H1 (cell line): ENCODE results near the gene CHMP6. TPM values are rescaled to one million over a fixed set of nuclear protein-coding genes. Genes with fewer than 3 reads are reported as not detected.

Source experiments
- CTCF ChIA-PET: fragments of 300-600 bp; sonication (Branson Sonifier 250); formaldehyde crosslinking; loops from one replicate; lab custom pipeline; 2021; ENCODE audit not compliant: partially characterized antibody; lab: Charles Lee
- POLR2A ChIA-PET: fragments of 300-600 bp; sonication (Branson Sonifier 250); formaldehyde crosslinking; loops from one replicate; lab custom pipeline; 2021; ENCODE audit warnings: inconsistent platforms; ENCODE audit not compliant: partially characterized antibody; lab: Charles Lee
- DNase-seq, 2 experiments: peaks; one replicate each; pipeline versions ENCODE4 v3.0.0 to v3.0.0-alpha.2; 2010 to 2022; ENCODE audit warnings: low spot score in 2 of 2, low read depth in 1 of 2, mixed read lengths in 1 of 2
- FAIRE-seq: peaks from 2 replicates; lab custom pipeline; 2011; peaks lifted over from hg19 to GRCh38; lab: Jason Lieb, UNC
- H2AFZ ChIP-seq: 2 replicates; pipeline ENCODE4 v1.8.1; 2012; ENCODE audit warnings: low read length, inconsistent platforms
- H2AK5ac ChIP-seq: 2 replicates; pipeline ENCODE4 v1.6.1; 2013; ENCODE audit warnings: low read depth, low read length
- H2BK120ac ChIP-seq: replicated peaks from 2 replicates; pipeline ENCODE3; 2013; ENCODE audit warnings: low read depth, low read length, inconsistent platforms
- H2BK12ac ChIP-seq: 2 replicates; pipeline ENCODE4 v1.6.1; 2013; ENCODE audit warnings: low read depth, low read length
- H2BK15ac ChIP-seq: 2 replicates; pipeline ENCODE4 v1.6.1; 2013; ENCODE audit warnings: low read length
- H2BK20ac ChIP-seq: 2 replicates; pipeline ENCODE4 v1.6.1; 2013; ENCODE audit warnings: low read length
- H2BK5ac ChIP-seq: 2 replicates; pipeline ENCODE4 v1.6.1; 2013; ENCODE audit warnings: low read depth, low read length
- H3K14ac ChIP-seq: 2 replicates; pipeline ENCODE4 v1.6.1; 2013; ENCODE audit warnings: inconsistent platforms; ENCODE audit not compliant: insufficient read length
- H3K18ac ChIP-seq: 2 replicates; pipeline ENCODE4 v1.6.1; 2013; ENCODE audit warnings: low read length; ENCODE audit errors: extremely low read depth
- H3K23ac ChIP-seq: 2 replicates; pipeline ENCODE4 v1.6.1; 2013; ENCODE audit warnings: inconsistent platforms; ENCODE audit not compliant: insufficient read length
- H3K23me2 ChIP-seq: 2 replicates; pipeline ENCODE4 v1.6.1; 2013; ENCODE audit warnings: low read depth, low read length
- H3K27ac ChIP-seq: 2 replicates; pipeline ENCODE4 v1.6.1; 2011; ENCODE audit warnings: low read depth, low read length, inconsistent platforms
- H3K27me3 ChIP-seq, 4 experiments: replicated peaks in 1 of 4; 1 replicate in 1 of 4; 2 replicates in 3 of 4; pipeline versions ENCODE4 v1.6.1 to v1.8.1; 2011 to 2013; ENCODE audit warnings: low read length in 3 of 4, mild to moderate bottlenecking in 3 of 4, inconsistent platforms in 2 of 4, mixed read lengths in 2 of 4, moderate library complexity in 1 of 4; ENCODE audit not compliant: control insufficient read depth in 3 of 4, insufficient read depth in 3 of 4; ENCODE audit errors: extremely low read depth in 1 of 4
- H3K36me3 ChIP-seq, 4 experiments: 2 replicates each; pipeline versions ENCODE4 v1.6.1 to v1.8.1; 2011 to 2013; ENCODE audit warnings: mild to moderate bottlenecking in 4 of 4, low read length in 3 of 4, moderate library complexity in 2 of 4, control low read depth in 1 of 4, inconsistent platforms in 1 of 4; ENCODE audit not compliant: insufficient read depth in 4 of 4, control insufficient read depth in 2 of 4
- H3K4ac ChIP-seq: replicated peaks from 2 replicates; pipeline ENCODE3; 2013; ENCODE audit warnings: low read length, low read depth, mixed read lengths, inconsistent platforms; ENCODE audit not compliant: insufficient read length
- H3K4me1 ChIP-seq, 4 experiments: replicated peaks in 1 of 4; 1 replicate in 1 of 4; 2 replicates in 3 of 4; pipeline versions ENCODE4 v1.6.1 to v1.8.1; 2011 to 2013; ENCODE audit warnings: low read length in 3 of 4, inconsistent platforms in 2 of 4, mixed read lengths in 1 of 4; ENCODE audit not compliant: insufficient read depth in 4 of 4, control insufficient read depth in 3 of 4
- H3K4me2 ChIP-seq, 2 experiments: 2 replicates each; pipeline versions ENCODE4 v1.6.1 to v1.8.1; 2011 to 2013; ENCODE audit warnings: low read depth in 2 of 2, low read length in 2 of 2, control low read depth in 1 of 2, inconsistent platforms in 1 of 2, mild to moderate bottlenecking in 1 of 2; ENCODE audit not compliant: insufficient read depth in 1 of 2
- H3K4me3 ChIP-seq, 4 experiments: fragments of 200-600, 300-600 bp in 1 of 4; sonication (generic), shearing (Covaris generic), sonication (Bioruptor Twin) in 1 of 4; 2 replicates each; pipeline versions ENCODE4 v1.5.1 to v1.8.1; 2011 to 2016; ENCODE audit warnings: low read length in 4 of 4, low read depth in 3 of 4, control low read depth in 2 of 4, inconsistent platforms in 2 of 4, mild to moderate bottlenecking in 2 of 4, mixed read lengths in 1 of 4, moderate library complexity in 1 of 4; ENCODE audit not compliant: insufficient read depth in 2 of 4; ENCODE audit errors: extremely low read depth in 1 of 4
- H3K56ac ChIP-seq: replicated peaks from 2 replicates; pipeline ENCODE3; 2013; ENCODE audit warnings: low read depth, mild to moderate bottlenecking, mixed read lengths, low read length, inconsistent platforms; ENCODE audit not compliant: insufficient read length
- H3K79me1 ChIP-seq: 2 replicates; pipeline ENCODE4 v1.6.1; 2013; ENCODE audit warnings: low read depth, low read length, control low read depth
- H3K79me2 ChIP-seq, 2 experiments: 2 replicates each; pipeline versions ENCODE4 v1.6.1 to v1.8.1; 2012 to 2013; ENCODE audit warnings: low read length in 2 of 2, mild to moderate bottlenecking in 2 of 2, inconsistent platforms in 1 of 2; ENCODE audit not compliant: insufficient read depth in 2 of 2, control insufficient read depth in 1 of 2
- H3K9ac ChIP-seq, 4 experiments: replicated peaks in 1 of 4; 1 replicate in 1 of 4; 2 replicates in 3 of 4; pipeline versions ENCODE4 v1.6.1 to v1.8.1; 2011 to 2013; ENCODE audit warnings: low read depth in 3 of 4, low read length in 3 of 4, control low read depth in 2 of 4, mild to moderate bottlenecking in 2 of 4, moderate library complexity in 2 of 4, inconsistent platforms in 1 of 4; ENCODE audit errors: extremely low read depth in 1 of 4
- H3K9me3 ChIP-seq, 2 experiments: 2 replicates each; pipeline versions ENCODE4 v1.6.1 to v1.8.1; 2012 to 2013; ENCODE audit warnings: mild to moderate bottlenecking in 2 of 2, moderate library complexity in 2 of 2, control low read depth in 1 of 2, inconsistent platforms in 1 of 2, low read depth in 1 of 2, low read length in 1 of 2, mixed read lengths in 1 of 2; ENCODE audit not compliant: insufficient read depth in 2 of 2
- H4K20me1 ChIP-seq, 2 experiments: replicated peaks in 1 of 2; 2 replicates each; pipeline versions ENCODE3 to v1.8.1; 2011 to 2013; ENCODE audit warnings: inconsistent platforms in 2 of 2, low read length in 2 of 2, mild to moderate bottlenecking in 1 of 2; ENCODE audit not compliant: insufficient read depth in 2 of 2, control insufficient read depth in 1 of 2
- H4K5ac ChIP-seq: 2 replicates; pipeline ENCODE4 v1.6.1; 2013; ENCODE audit warnings: low read length, low read depth, mixed read lengths, inconsistent platforms; ENCODE audit not compliant: insufficient read length
- H4K8ac ChIP-seq: 2 replicates; pipeline ENCODE4 v1.8.0; 2013; ENCODE audit warnings: mild to moderate bottlenecking, moderate library complexity, low read length, inconsistent platforms; ENCODE audit not compliant: insufficient read depth; ENCODE audit errors: extremely low read depth
- H4K91ac ChIP-seq: replicated peaks from 2 replicates; pipeline ENCODE3; 2013; ENCODE audit warnings: low read length, mixed read lengths, inconsistent platforms; ENCODE audit not compliant: insufficient read length
- ATF3 ChIP-seq: IDR thresholded peaks from 2 replicates; pipeline ENCODE4 v1.6.1; 2011; ENCODE audit warnings: low read depth, mild to moderate bottlenecking, low read length; ENCODE audit not compliant: insufficient read depth
- BCL11A ChIP-seq, 2 experiments: IDR thresholded peaks; one replicate each; pipeline ENCODE4 v1.6.1; 2011; ENCODE audit warnings: low read depth in 2 of 2, low read length in 2 of 2, mild to moderate bottlenecking in 2 of 2
- BRCA1 ChIP-seq: IDR thresholded peaks from 2 replicates; pipeline ENCODE4 v1.6.1; 2012; ENCODE audit warnings: low read depth, low read length, improper control_type of control experiment
- GTF2F1 ChIP-seq: IDR thresholded peaks from 2 replicates; pipeline ENCODE4 v1.6.1; 2012; ENCODE audit warnings: low read depth, low read length, improper control_type of control experiment, borderline replicate concordance
- HDAC6 ChIP-seq: IDR thresholded peaks from one replicate; pipeline ENCODE4 v1.7.1; 2012; ENCODE audit warnings: low read depth, mild to moderate bottlenecking, inconsistent platforms, low read length, moderate library complexity
- JUN ChIP-seq: IDR thresholded peaks from 2 replicates; pipeline ENCODE4 v1.6.1; 2011; ENCODE audit warnings: low read depth, mild to moderate bottlenecking, improper control_type of control experiment, low read length
- NANOG ChIP-seq: IDR thresholded peaks from 2 replicates; pipeline ENCODE4 v1.6.1; 2011; ENCODE audit warnings: low read length, low read depth, mild to moderate bottlenecking, inconsistent platforms; ENCODE audit not compliant: insufficient read depth, poor library complexity, severe bottlenecking
- RNF2 ChIP-seq: fragments of 200-900, 300-1000 bp; sonication (generic); IDR thresholded peaks from 2 replicates; pipeline ENCODE4 v1.7.1; 2016; ENCODE audit warnings: borderline replicate concordance, low read depth, mild to moderate bottlenecking, antibody characterized with exemption, low read length; ENCODE audit not compliant: poor library complexity, severe bottlenecking; ENCODE audit errors: missing control alignments
- SIN3A ChIP-seq, 2 experiments: IDR thresholded peaks in 1 of 2; conservative IDR thresholded peaks in 1 of 2; 2 replicates each; pipeline ENCODE4 v1.6.1; 2011 to 2012; ENCODE audit warnings: low read length in 2 of 2, improper control_type of control experiment in 1 of 2, low read depth in 1 of 2, mild to moderate bottlenecking in 1 of 2
- SIX5 ChIP-seq: IDR thresholded peaks from 2 replicates; pipeline ENCODE4 v1.6.1; 2011; ENCODE audit warnings: mild to moderate bottlenecking, low read depth, low read length
- SP1 ChIP-seq: IDR thresholded peaks from 2 replicates; pipeline ENCODE4 v1.6.1; 2011; ENCODE audit warnings: low read depth, low read length
- TAF7 ChIP-seq: optimal IDR thresholded peaks from 2 replicates; pipeline ENCODE3; 2011; ENCODE audit warnings: low read depth, mild to moderate bottlenecking, inconsistent platforms, low read length, moderate library complexity, borderline replicate concordance
- ZNF274 ChIP-seq: IDR thresholded peaks from 2 replicates; pipeline ENCODE4 v1.7.0; 2012; ENCODE audit warnings: low read length, borderline replicate concordance; ENCODE audit errors: extremely low read depth
- WGBS, 2 experiments: shearing (Covaris generic) in 1 of 2; methylation state at CpG; one replicate each; pipeline versions ENCODE4 v1.1.6 to v1.1.7; 2013 to 2015; ENCODE audit warnings: low lambda C conversion rate in 2 of 2, mixed read lengths in 2 of 2, inconsistent platforms in 1 of 2, low coverage in 1 of 2, missing lambda C conversion rate in 1 of 2; ENCODE audit not compliant: insufficient replicate concordance in 2 of 2, insufficient coverage in 1 of 2, insufficient read length in 1 of 2; ENCODE audit errors: extremely low coverage in 1 of 2, missing lambda C conversion rate in 1 of 2; 5-methylcytosine and 5-hydroxymethylcytosine counted together
- polyA plus RNA-seq, 7 experiments: library from polyadenylated mRNA; depleted of rRNA in 3 of 7; stranded (reverse) in 5 of 7; unstranded in 2 of 7; fragments of >200 nt in 5 of 7; fragments of 200-250 nt in 2 of 7; gene quantifications; 1 replicate in 5 of 7; 2 replicates in 1 of 7; 4 replicates in 1 of 7; pipeline versions ENCODE4 v1.2.1 to v1.2.3, GENCODE V29; 2011 to 2013; ENCODE audit warnings: missing spikeins in 2 of 7, mixed read lengths in 2 of 7
- total RNA-seq: library from RNA; stranded (reverse); fragmentation: NEBNext Ultra II Directional; extraction: Animal tissue kit (Norgen Biotek cat#: 25700); gene quantifications from 2 replicates; pipeline ENCODE4 v1.2.1, GENCODE V29; 2021

CHMP6 gene
- total and polyA plus RNA-seq, 2 of the 8 experiments (the other 6 are each of a cell fraction or from before 2014, with no cell fraction given): 15.7 to 24.3 TPM

DNA sequence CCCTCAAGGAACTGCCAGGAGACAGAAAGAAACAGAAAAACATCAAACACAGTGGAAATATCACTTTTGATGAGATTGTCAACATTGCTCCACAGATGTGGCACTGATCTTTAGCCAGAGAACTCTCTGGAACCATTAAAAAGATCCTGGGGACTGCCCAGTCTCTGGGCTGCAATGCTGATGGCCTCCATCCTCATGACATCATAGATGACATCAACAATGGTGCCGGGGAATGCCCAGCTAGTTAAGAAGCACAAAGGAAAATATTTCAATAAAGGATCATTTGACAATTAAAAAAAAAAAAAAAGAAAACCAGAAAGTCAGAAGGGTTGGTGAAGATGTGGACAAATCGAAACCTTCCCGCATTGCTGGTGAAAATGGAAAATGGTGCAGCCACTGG, 14.9 kb upstream of the CHMP6 start:
- Histone ChIP-seq H3K9me3 (no peaks in the 10 kb centered on the region), H3K56ac (no peak overlapping the region), H2BK15ac (no peak overlapping the region), H3K27me3 (peaks cover 0 to 2% (median 1%) of the 10 kb centered on the region in 4 experiments; a peak in 3 of 7 replicates), H3K27ac (no peak overlapping the region), H2AFZ (no peak overlapping the region), H2BK20ac (no peak overlapping the region), H4K91ac (no peak overlapping the region), H3K79me2 (no peaks in the 10 kb centered on the region), H3K4me2 (no peak overlapping the region), H3K4me3 (no peak overlapping the region), H4K8ac (no peak overlapping the region), H4K5ac (no peak overlapping the region), H2AK5ac (no peak overlapping the region), H3K23me2 (peaks cover 6% of the 10 kb centered on the region; the same call in 1 of the 2 replicates), H3K4me1 (peaks cover 0 to 8% (median 1%) of the 10 kb centered on the region in 4 experiments; a peak in 4 of 7 replicates), H2BK120ac (no peak overlapping the region), H3K23ac (no peak overlapping the region), H3K79me1 (no peaks in the 10 kb centered on the region), H3K9ac (no peak overlapping the region), H3K14ac (no peak overlapping the region), H3K4ac (no peak overlapping the region), H4K20me1 (no peaks in the 10 kb centered on the region), H2BK5ac (no peak overlapping the region), H3K18ac (no peak overlapping the region), H2BK12ac (no peak overlapping the region), H3K36me3 (no peaks in the 10 kb centered on the region)
- POLR2A ChIA-PET: no interaction called here
- FAIRE-seq: no peak
- CTCF ChIA-PET: interaction anchor here (1.8 kb wide), 1 partner anchor 13 kb away, joined by 5 read pairs; no protein-coding TSS in a partner anchor
- WGBS, 2 experiments: 90% methylated on average over 3 of the region's 3 CpGs; no CpG with 5 or more reads in 1 of the 2 experiments
- no peak for DNase-seq
- TF ChIP-seq ATF3: no peak
- no peak for TF ChIP-seq BRCA1
- no peak for TF ChIP-seq GTF2F1
- TF ChIP-seq BCL11A (IDR thresholded peaks at IDR 0.05; ENCODE audit: low read depth in 2 of 2, low read length in 2 of 2): no peak
- no peak for TF ChIP-seq SIX5
- TF ChIP-seq NANOG: no peak
- TF ChIP-seq SIN3A (conservative IDR thresholded peaks at IDR 0.05 in 1 of 2, IDR thresholded peaks at IDR 0.05 in 1 of 2; ENCODE audit: low read depth in 1 of 2, low read length in 2 of 2): no peak
- TF ChIP-seq HDAC6: no peak
- TF ChIP-seq RNF2: no peak
- no peak for TF ChIP-seq SP1
- TF ChIP-seq JUN: no peak
- TF ChIP-seq TAF7: no peak
- no peak for TF ChIP-seq ZNF274
